Measurements from ENCODE around the gene MTERF2. TPM values are rescaled to one million over a fixed set of nuclear protein-coding genes. Genes with fewer than 3 reads are reported as not detected.

The MTERF2 gene
- 5.4 and 8.8 TPM in 2 replicates for total RNA-seq

GRCh38 chr12:106986625-106987389 lies at the start of gene MTERF2:
MTERF2 (minus strand) TSS chr12:106987146; CDS start chr12:106978714, 8,432 bp downstream.

GRCh38 chr12:106955377-106956047 lies 31.4 kb downstream of the MTERF2 start, which contains the start of gene TMEM263:
TMEM263 (plus strand) TSS chr12:106955907; CDS start chr12:106967117, 11,210 bp downstream.

Other genes starting within 250 kb of the MTERF2 start
- gene RIC8B, start 212.5 kb downstream of the MTERF2 start, total RNA-seq = 12.2 and 14.0 TPM in 2 replicates
- 93.5 and 105 TPM in 2 replicates for gene TMEM263, start 31.2 kb downstream of the MTERF2 start, total RNA-seq
- gene CRY1, start 106.4 kb upstream of the MTERF2 start, total RNA-seq = 9.5 and 9.9 TPM in 2 replicates